ENCODE results near the gene SNIP1.

DNA sequence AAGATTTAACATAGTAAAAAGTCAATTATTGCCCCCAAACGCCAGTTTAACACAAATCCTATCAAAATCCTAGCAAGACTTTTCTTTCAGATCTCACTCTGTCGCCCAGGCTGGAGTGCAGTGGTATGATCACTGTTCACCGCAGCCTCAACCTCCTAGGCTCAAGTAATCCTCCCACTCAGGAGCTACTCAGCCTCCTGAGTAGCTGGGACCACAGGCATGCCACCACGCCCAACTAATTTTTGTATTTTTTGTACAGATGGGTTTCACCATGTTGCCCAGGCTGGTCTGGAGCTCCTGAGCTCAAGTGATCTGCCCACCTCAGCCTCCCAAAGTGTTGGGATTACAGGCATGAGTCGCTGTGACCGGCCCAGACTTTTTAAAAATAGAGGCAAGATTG, 4.8 kb downstream of the SNIP1 start:
- TF ChIP-seq CTCF (IDR thresholded peaks at IDR 0.05; ENCODE audit: poor library complexity), result no peak
- no peak for TF ChIP-seq EZH2 (IDR thresholded peaks at IDR 0.05; ENCODE audit: borderline replicate concordance)

All from hepatocyte (in vitro differentiated cells).